ENCODE data around the gene COMMD1. TPM values are rescaled to one million over a fixed set of nuclear protein-coding genes. Genes with fewer than 3 reads are reported as not detected.

Gene COMMD1
- total and polyA plus RNA-seq, 2 donors (not counting 3 experiments of a cell fraction or from before 2014, with no cell fraction given) = 39.5 to 57.1 TPM

GRCh38 chr2:62036229-62036628 is 130.8 kb downstream of the COMMD1 start:
- ChIA-PET POLR2A (no interaction called here), CTCF (interaction anchor here (1.3 kb wide), 1 partner anchor 9 kb away, joined by 3 read pairs; no protein-coding TSS in a partner anchor)
- H3K27ac ChIP-seq (ENCODE audit: insufficient read depth, low read depth, low read length) = no peak overlapping the region
- no peak overlapping the region for H3K4me3 ChIP-seq (replicated peaks in 1 of 3; ENCODE audit: insufficient read depth in 1 of 3, low read depth in 1 of 3, low read length in 3 of 3)
- no peak overlapping the region for H3K9ac ChIP-seq (replicated peaks; ENCODE audit: extremely low read depth, insufficient read depth, low read length)
- dilution Hi-C loops (cut with MboI; ENCODE audit: extremely low pct_ligation_motif_present, low sequenced_read_pairs) = no loop called here
- no peaks in the 10 kb centered on the region for H4K20me1 ChIP-seq (replicated peaks; ENCODE audit: control insufficient read depth, extremely low read depth, insufficient read depth, low read length)
- TF ChIP-seq POLR2AphosphoS5 (IDR thresholded peaks at IDR 0.05; ENCODE audit: insufficient read depth, low read depth, low read length) (no peak), FOS (IDR thresholded peaks at IDR 0.05; ENCODE audit: borderline replicate concordance, insufficient read depth, low read length) (no peak), GATA2 (IDR thresholded peaks at IDR 0.05; ENCODE audit: insufficient read depth, insufficient read length, low read depth, low read length) (no peak), JUN (IDR thresholded peaks at IDR 0.05; ENCODE audit: borderline replicate concordance, insufficient read depth, insufficient read length, low read depth) (no peak), EZH2 (IDR thresholded peaks at IDR 0.05; ENCODE audit: borderline replicate concordance, low read depth, low read length, severe bottlenecking) (no peak), CTCF (IDR thresholded peaks at IDR 0.05; ENCODE audit: extremely low read depth in 1 of 2, insufficient read depth in 1 of 2, low read depth in 1 of 2, low read length in 2 of 2) (no peak), MYC (IDR thresholded peaks at IDR 0.05; ENCODE audit: low read depth, low read length) (no peak), MAX (IDR thresholded peaks at IDR 0.05; ENCODE audit: insufficient read depth, insufficient read length) (no peak), POLR2A (IDR thresholded peaks at IDR 0.05; ENCODE audit: low read depth, low read length) (no peak)
- H3K4me1 ChIP-seq (ENCODE audit: control insufficient read depth, extremely low read depth, insufficient read depth, low read length) = no peaks in the 10 kb centered on the region
- FAIRE-seq = no peak
- intact Hi-C loops (cut with micrococcal nuclease) = no loop called here
- H3K79me2 ChIP-seq (ENCODE audit: control insufficient read depth, insufficient read depth, low read length) = no peaks in the 10 kb centered on the region
- H3K27me3 ChIP-seq (ENCODE audit: control insufficient read depth in 2 of 2, insufficient read depth in 2 of 2, low read length in 2 of 2) = no peaks in the 10 kb centered on the region
- no peaks in the 10 kb centered on the region for H3K9me1 ChIP-seq (replicated peaks; ENCODE audit: control insufficient read depth, extremely low read depth, insufficient read depth, low read length)
- H3K36me3 ChIP-seq (ENCODE audit: control insufficient read depth in 2 of 2, extremely low read depth in 1 of 2, insufficient read depth in 2 of 2, low read length in 2 of 2) = no peaks in the 10 kb centered on the region
- no peaks in the 10 kb centered on the region for H3K9me3 ChIP-seq (replicated peaks; ENCODE audit: control insufficient read depth, insufficient read depth, low read length)
- BruUV-seq (replicated peaks) = no TSS peak
- no peak overlapping the region for H2AFZ ChIP-seq (ENCODE audit: low read depth, low read length)
- H3K4me2 ChIP-seq (ENCODE audit: insufficient read depth, low read length) = no peak overlapping the region
- no peak for DNase-seq (ENCODE audit: low read depth, low spot score)
